A673 (cell line): ENCODE results near the gene METRNL. TPM values are rescaled to one million over a fixed set of nuclear protein-coding genes. Genes with fewer than 3 reads are reported as not detected.

Experiments used
- BruUV-seq: library from RNA; stranded (reverse); fragments of 400-500 nt; replicated peaks from 2 replicates; lab custom pipeline; 2021; lab: Mats Ljungman, UMichigan
- CTCF ChIA-PET: fragments of 300-600 bp; sonication (Branson Sonifier 250); formaldehyde crosslinking; loops from one replicate; lab custom pipeline; 2022; ENCODE audit warnings: antibody characterized with exemption; lab: Charles Lee
- POLR2A ChIA-PET: fragments of 300-600 bp; sonication (Branson Sonifier 250); formaldehyde crosslinking; loops from one replicate; lab custom pipeline; 2022; ENCODE audit warnings: antibody characterized with exemption; ENCODE audit not compliant: low non-redundant PET; lab: Charles Lee
- DNase-seq: peaks from one replicate; pipeline ENCODE4 v3.0.0-alpha.2; 2015; ENCODE audit warnings: low spot score
- H3K27ac ChIP-seq: fragments of 200-600 bp; sonication (generic); 2 replicates; pipeline ENCODE4 v1.5.1; 2016; ENCODE audit warnings: mixed run types, low read depth, mild to moderate bottlenecking, mixed read lengths, antibody characterized with exemption, low read length; ENCODE audit not compliant: poor library complexity, severe bottlenecking
- H3K27me3 ChIP-seq: fragments of 200-600 bp; sonication (generic); replicated peaks from 2 replicates; pipeline ENCODE4 v1.6.1; 2017; ENCODE audit warnings: mixed run types, low read depth, mild to moderate bottlenecking, mixed read lengths, antibody characterized with exemption, low read length; ENCODE audit not compliant: insufficient read depth, poor library complexity
- H3K36me3 ChIP-seq: fragments of 200-600 bp; sonication (generic); 2 replicates; pipeline ENCODE4 v1.6.1; 2016; ENCODE audit warnings: mixed run types, mild to moderate bottlenecking, mixed read lengths, antibody characterized with exemption, low read length; ENCODE audit not compliant: insufficient read depth, poor library complexity, severe bottlenecking
- H3K4me1 ChIP-seq: fragments of 200-600 bp; sonication (generic); 2 replicates; pipeline ENCODE4 v1.6.1; 2017; ENCODE audit warnings: mixed run types, mild to moderate bottlenecking, mixed read lengths, antibody characterized with exemption, low read length; ENCODE audit not compliant: insufficient read depth, poor library complexity, severe bottlenecking
- H3K4me3 ChIP-seq: fragments of 200-600 bp; sonication (generic); 2 replicates; pipeline ENCODE4 v1.5.1; 2016; ENCODE audit warnings: low read depth, mixed run types, mild to moderate bottlenecking, mixed read lengths, low read length; ENCODE audit not compliant: poor library complexity, severe bottlenecking
- H3K9me3 ChIP-seq: fragments of 200-600 bp; sonication (generic); 2 replicates; pipeline ENCODE4 v1.6.1; 2016; ENCODE audit warnings: mixed run types, low read depth, mild to moderate bottlenecking, mixed read lengths, antibody characterized with exemption, low read length; ENCODE audit not compliant: poor library complexity, severe bottlenecking
- CTCF ChIP-seq: fragments of 300-800, 200-600 bp; sonication (generic); conservative IDR thresholded peaks from 2 replicates; pipeline ENCODE4 v1.5.1; 2017; ENCODE audit warnings: low read depth, mild to moderate bottlenecking, antibody characterized with exemption, low read length, moderate library complexity, mixed read lengths
- EZH2 ChIP-seq: fragments of 200-600 bp; sonication (generic); IDR thresholded peaks from 2 replicates; pipeline ENCODE4 v1.6.1; 2017; ENCODE audit warnings: borderline replicate concordance, low read depth, mild to moderate bottlenecking, mixed read lengths, antibody characterized with exemption, low read length; ENCODE audit not compliant: poor library complexity, severe bottlenecking
- intact Hi-C: fragments of 100-400 bp; cut with micrococcal nuclease; formaldehyde crosslinking; loops from one replicate; pipeline ENCODE4 v1.10.0; 2022; ENCODE audit not compliant: unreplicated experiment
- total RNA-seq: library from RNA; stranded (reverse); gene quantifications from 2 replicates; pipeline ENCODE4 v1.2.3, GENCODE V29; 2021

The METRNL gene
- total RNA-seq, 1 experiment from 2014 or later, result 16.5 TPM

DNA sequence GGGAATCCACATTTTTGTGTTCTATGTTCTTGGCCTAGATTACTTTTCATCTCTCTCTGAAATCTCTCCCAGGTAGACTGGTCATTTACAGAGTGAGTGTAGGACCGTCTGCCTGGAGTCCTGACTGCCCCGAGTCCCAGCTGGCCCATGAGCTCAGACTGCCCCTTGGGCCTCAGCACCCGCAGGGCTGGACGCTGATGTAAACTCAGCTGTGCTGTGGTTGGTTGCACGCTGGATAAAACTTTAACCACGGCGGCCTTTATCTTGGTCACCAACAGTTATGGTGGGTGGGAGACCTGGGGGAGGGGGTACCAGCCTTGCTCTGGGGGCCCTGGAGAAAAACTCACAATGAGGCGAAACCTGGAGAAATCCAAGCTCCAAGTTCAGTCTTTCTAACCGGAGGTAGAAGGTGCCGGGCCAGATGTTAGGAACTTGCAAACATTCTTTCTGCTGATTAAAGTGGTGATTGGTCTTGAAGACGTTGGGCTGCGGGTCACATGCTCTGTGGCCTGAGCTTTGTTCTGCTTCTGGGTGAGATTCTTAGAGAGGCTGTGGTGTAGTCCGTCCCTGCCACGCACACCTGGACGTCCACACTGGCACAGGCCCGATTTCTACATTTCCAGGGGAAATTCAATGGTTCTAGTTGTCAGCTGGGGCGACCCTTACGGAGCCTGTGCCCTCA lies 6.9 kb downstream of the METRNL start:
- no peak overlapping the region for H3K27ac ChIP-seq
- no TSS peak for BruUV-seq

DNA sequence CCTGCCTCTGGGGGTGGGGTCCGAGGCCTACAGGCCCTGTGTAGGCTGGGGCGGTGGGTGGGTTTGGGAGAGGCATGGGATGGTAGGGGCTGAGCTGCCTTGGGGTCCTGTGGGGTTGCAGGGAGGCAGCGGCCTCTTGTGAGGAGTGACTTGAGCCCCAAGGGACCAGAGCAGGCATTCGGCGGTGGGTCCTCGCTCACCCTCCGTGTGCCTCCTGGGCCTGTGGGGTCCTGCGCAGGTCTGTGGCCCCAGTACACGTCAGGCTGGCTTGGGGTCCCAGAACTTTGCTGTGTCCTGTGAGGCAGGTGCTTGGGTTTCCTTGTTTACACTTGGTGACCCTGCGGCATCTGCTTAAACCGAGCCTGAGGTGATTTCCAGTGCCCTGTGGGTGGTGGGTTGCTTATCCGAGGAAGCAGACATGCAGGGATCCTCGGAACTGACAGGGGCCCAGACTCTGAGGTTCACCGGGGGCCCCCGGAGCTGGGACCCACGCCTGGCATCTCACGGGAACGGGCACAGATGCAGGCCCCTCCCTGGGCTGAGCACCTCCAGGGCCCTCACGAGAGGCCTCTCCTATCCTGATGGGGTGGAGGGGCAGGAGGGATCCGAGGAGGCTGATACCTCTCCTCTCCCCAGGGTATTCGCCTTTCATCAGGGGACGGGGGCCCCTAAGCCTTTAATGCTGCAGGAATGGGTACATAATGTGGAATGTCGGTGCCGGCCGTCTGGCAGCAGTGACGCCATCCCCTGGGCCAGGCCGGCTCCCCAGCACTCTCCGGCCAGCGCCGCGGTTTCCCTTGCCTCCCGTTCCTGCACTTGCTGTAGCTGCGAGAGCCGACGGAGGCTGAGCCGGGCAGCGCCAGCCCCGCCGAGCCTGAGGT lies 7.7 kb downstream of the METRNL start:
- intact Hi-C loops, result no loop called here
- Histone ChIP-seq H3K27me3 (no peaks in the 10 kb centered on the region), H3K4me3 (no peak overlapping the region), H3K4me1 (peaks cover 12% of the 10 kb centered on the region), H3K36me3 (no peaks in the 10 kb centered on the region), H3K27ac (no peak overlapping the region), H3K9me3 (no peaks in the 10 kb centered on the region)
- ChIA-PET CTCF (interaction anchor here (0.6 kb wide), 1 partner anchor 8 kb away, joined by 6 read pairs; the partner anchor contains the start of gene METRNL), POLR2A (no interaction called here)
- no peak for DNase-seq
- TF ChIP-seq CTCF (no peak), EZH2 (no peak)
- no TSS peak for BruUV-seq

More for the DNA sequence above, 6.9 kb downstream of the METRNL start:
- H3K4me3 ChIP-seq, result no peak overlapping the region
- H3K27me3 ChIP-seq, result no peaks in the 10 kb centered on the region
- intact Hi-C loops, result no loop called here
- TF ChIP-seq CTCF (no peak), EZH2 (no peak)
- CTCF ChIA-PET, result no interaction called here
- H3K9me3 ChIP-seq, result no peaks in the 10 kb centered on the region
- H3K4me1 ChIP-seq, result peaks cover 12% of the 10 kb centered on the region
- DNase-seq, result no peak
- POLR2A ChIA-PET, result no interaction called here
- no peaks in the 10 kb centered on the region for H3K36me3 ChIP-seq

DNA sequence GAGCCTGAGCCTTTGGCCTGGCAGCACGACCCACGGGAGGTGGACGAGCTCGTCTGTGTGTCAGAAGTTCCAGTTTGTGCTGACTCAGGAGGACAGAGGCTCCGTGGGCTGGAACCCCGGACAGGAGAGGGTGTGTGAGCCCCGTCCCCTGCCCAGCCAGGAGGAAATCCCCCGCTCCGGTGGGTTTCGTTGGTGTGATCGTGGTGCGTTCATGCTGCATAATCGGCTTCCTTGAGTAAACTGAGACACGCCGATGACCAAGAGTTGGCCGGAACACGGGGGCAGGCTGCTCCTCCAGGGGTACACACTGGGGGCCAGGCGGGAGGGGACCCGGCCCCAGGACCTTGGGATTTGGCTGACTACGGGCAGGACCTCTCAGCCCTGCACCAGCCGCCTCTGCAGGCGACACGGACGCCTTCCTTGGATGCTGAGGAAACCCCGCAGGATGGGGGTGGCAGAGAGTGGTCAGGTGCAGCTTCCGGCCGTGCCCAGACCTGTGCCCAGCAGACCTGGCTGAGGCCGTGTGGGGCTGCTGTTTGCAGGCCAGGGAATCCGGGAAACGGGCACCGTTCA lies 8.5 kb downstream of the METRNL start:
- ChIA-PET POLR2A (no interaction called here), CTCF (interaction anchor here (0.6 kb wide), 1 partner anchor 9 kb away, joined by 6 read pairs; the partner anchor contains the start of gene METRNL)
- no peaks in the 10 kb centered on the region for H3K36me3 ChIP-seq
- no TSS peak for BruUV-seq
- no peak for TF ChIP-seq EZH2
- TF ChIP-seq CTCF, result no peak
- H3K4me1 ChIP-seq, result peaks cover 12% of the 10 kb centered on the region
- H3K27me3 ChIP-seq, result no peaks in the 10 kb centered on the region
- intact Hi-C loops, result no loop called here
- H3K4me3 ChIP-seq, result no peak overlapping the region
- no peaks in the 10 kb centered on the region for H3K9me3 ChIP-seq
- no peak for DNase-seq
- H3K27ac ChIP-seq, result no peak overlapping the region
